Endometrial microvascular endothelial cells (primary cell): ENCODE results near the gene SLFN5. TPM values are rescaled to one million over a fixed set of nuclear protein-coding genes. Genes with fewer than 3 reads are reported as not detected.
"Not testable (repeated sequence)": the region's sequence is repeated elsewhere in the genome, so short reads cannot be mapped to it uniquely, and the experiment has no call there.

Source experiments
- in situ Hi-C: cut with HindIII; loops from 2 replicates; pipeline ENCODE4 v1.10.0; 2017; ENCODE audit warnings: low sequenced_read_pairs, low pct_unique_long_range_greater_than_20kb; ENCODE audit errors: inconsistent ontology term
- total RNA-seq: library from RNA; depleted of rRNA; stranded (reverse); fragments of >200 nt; gene quantifications from one replicate; pipeline ENCODE4 v1.2.3, GENCODE V29; 2015; ENCODE audit errors: inconsistent ontology term

Gene SLFN5
- total RNA-seq, 1 donor from 2014 or later, result 26.3 TPM

DNA sequence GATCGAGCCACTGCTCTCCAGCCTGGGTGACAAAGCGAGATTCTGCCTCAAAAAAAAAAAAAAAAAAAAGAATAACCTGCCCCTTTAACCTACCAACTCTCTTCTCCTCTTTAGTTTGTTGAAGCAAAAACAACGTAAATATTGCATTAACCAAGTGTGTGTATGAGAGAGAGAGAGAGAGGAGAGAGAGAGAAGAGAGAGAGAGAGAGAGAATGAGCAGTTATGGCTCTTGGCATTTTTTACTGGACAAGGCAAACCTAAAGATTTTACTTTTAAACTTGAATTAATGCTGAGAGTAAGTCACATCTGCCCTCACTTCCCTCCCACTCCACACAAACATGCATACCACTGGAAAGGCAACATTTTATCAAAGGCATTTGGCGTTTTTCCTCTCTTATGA is 3.0 kb upstream of the SLFN5 start:
- in situ Hi-C loops, result no loop called here

DNA sequence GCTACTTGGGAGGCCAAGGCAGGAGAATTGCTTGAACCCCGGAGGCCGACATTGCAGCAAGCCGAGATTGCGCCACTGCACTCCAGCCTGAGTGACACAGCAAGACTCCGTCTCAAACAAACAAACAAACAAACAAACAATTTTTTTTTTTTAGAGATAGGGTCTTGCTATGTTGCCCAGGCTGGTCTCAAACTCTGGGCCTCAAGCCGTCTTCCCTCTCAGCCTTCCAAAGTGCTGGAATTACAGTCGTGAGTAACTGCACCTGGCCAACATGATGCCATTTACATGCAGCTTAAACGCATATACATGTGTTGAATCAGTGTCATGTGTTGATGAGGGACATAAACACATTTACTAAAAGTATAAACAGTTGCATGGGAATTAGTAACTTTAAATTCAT is 2.0 kb upstream of the SLFN5 start:
- in situ Hi-C loops, result no loop called here

DNA sequence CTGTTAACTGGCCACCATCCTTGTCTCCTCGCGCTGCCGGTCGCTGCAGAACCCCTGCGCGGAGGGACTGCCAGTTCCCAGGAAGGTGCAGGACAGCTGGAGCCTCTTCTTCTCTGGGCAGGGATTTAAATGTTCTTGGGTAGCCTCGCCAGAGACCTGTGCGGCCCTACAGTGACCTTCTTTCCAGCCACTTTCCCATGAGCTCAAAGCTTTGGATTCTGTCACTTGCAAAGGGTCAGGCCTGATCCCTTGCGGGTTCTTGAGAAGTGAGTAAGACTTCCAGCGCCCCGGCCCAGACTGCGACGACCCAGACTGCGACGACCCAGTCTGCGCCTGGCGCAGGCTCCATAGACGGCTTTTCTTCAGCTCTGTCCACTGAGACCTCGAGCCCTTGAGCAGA is 1.4 kb upstream of the SLFN5 start:
- in situ Hi-C loops, result no loop called here

DNA sequence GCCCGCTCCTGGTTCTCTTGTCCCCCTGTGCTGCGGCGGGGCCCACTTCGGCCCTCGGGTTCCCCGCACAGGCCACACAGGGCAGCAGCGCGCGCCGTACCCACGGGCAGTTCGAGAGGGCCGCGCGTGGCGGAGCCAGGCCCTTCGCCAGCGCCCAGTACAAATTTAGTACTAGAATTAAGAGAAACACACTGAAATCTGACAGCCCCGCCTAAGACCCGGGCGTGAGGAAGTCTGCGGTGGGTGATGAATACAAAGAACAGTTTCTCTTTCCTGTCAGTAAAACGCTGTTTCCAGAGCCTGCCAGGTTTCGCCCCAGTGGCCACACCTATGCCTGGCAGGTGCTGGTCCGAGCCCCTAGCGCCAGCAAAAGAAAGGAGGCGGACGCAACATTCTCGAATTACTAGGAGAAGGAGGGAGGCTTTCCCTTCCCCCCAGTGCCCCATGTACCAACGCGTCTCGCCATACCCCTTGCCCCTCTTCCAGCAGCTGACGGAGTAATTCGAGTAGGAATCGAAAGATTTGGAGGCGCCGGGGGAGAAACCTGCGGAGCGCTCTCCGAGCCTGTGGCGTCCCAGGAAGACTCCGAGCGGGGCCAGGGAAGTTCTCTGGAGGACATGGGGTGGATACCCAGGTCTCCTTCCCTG is 591 bp upstream of the SLFN5 start:
- in situ Hi-C loops, result no loop called here

DNA sequence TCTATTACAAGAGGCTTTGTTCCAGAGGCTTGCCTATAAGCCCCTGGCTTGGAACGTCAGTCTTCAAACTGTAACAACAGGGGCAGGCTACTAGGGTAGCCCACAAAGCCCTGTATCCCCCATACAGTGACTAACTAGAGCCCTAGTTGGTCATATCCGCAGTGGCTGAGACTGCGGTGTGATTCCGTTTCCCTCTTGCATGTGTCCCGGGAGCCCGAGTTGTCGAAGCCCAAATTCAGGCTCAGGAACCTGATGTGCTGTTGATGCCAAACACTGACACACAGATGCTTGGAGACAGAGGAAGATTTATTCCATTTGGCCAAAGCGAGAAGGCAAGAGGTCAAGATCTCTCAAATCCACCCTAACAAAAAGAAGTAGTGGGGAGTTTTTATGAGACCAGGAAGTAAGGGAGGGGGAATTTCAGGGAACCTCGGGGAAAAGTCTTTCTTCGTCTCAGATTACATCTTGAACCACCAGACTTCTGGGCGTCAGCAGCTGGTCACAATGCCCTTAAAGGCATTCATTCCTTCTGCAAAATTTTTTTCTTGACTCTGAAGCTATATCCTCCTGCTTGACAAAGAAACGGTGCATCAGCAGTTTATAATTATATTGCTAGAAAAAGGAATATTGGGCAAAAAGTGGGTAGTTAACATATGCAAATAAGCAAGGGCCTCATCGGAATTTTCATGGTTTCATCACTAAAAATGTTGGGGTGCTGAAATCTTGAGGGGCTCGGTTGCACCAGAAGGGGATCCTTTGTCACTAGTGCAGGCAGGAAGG is 879 bp downstream of the SLFN5 start:
- in situ Hi-C loops, result no loop called here

DNA sequence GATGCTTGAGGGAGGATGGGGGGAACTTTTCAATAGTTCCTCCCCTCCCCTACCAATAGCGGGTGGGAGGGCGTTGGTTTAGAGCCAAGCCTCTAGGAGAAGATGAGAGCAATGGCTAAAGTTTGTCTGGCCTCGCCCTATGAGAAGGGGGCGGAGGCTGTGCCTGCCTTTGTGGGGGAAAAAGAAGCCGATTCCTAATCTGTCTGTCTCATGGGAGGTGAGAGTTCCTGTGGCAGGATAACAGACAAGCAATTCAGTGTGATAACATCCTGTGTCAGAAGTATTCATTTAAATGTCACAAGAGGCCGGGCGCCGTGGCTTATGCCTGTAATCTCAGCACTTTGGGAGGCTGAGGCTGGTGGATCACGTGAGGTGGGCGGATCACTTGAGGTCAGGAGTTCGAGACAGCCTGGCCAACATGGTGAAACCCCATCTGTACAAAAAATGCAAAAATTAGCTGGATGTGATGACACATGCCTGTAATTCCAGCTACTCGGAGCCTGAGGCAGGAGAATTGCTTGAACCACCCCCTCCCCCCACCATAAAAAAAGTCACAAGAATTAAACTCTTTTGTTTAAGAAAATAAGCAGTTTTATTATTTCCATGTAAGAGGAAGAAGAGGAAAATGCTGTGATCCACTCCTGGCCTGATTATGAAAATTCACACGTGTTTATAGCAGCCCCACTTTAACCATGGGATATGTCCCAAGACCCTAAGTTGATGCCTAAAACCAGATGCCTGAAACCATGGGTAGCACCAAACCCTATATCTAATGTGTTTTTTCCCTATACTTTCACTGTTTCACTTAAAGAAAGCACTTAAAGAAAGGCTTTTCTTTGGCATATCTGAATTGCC is 1.7 kb downstream of the SLFN5 start:
- in situ Hi-C loops, result no loop called here

DNA sequence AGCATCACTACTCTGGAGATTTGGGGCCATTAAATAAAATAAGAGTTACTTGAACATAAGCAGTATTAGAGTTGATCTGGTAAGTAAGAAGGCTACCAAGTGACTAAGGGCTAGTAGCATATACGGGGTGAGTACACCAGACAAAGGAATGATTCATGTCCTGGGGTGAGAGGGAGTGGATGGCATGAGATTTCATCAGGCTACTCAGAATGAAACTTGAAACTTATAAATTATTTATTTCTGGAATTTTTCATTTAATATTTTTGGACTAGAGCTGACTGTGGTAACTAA is 2.3 kb downstream of the SLFN5 start:
- in situ Hi-C loops, result no loop called here

DNA sequence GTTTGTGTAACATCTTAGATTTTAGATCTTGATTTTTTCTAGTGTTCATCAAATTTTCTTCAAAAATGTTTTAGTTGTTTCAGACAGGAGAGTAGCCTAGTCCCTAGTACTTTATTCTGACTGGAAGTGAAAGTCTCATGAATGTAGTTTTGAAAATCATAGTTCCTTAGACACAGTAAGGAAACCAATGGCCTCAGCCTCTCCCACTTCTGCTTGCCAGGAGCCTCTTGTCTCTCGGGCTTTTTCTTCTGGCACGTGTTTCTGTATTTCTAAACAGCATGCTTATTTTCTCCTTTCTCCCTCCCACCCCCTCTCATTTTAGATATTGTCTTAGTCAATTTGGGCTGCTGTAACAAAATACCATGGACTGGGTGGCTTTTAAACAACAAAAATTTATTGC is 9.8 kb downstream of the SLFN5 start:
- in situ Hi-C loops, result no loop called here

DNA sequence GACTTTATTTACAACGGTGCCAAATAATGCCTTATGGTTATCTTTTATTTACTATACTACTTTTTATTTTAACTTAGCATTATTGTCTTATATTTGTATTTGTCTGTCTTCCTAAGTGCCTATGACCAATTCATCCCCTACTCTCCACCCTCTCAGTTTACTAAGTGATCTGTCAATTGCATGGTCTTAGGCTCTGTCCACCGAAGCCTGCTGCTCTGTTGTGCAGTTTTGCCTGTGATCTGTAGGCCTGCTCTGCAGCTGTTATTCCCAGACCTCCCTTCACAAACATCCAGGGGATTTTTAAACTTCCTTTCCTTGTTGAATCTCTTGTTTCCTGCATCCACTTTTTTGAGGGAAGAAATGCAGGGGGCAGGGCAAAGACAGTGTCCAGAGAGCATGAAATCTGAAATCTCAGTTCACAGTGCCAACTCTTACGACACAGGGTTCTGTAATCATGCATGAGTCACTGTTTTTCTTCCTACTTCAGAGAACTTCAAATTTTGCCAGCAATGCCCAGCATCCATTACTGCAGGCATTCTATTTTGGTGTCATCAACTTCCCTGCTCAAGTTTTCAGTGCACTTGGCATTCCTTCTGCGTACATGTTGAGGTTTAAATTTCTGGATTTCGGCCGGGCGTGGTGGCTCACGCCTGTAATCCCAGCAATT is 11.4 kb downstream of the SLFN5 start:
- in situ Hi-C loops, result no loop called here

DNA sequence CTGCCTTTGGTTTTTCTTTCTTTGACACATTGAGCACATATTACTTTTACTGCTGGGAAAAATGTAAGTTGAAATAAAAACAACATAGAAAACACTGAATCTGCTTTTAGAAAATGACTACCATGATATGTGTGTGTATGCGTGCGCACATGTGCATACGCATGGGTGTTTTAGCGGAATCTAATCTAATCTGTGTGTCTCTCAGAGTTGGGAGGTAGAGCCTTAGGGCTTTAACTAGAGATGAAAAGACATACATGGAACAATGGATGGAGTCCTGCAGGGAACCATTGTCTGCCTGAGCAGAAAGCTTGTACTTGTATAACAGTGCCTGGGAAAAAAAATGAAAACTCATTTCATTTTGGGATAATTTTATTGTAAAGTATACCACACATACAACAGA is 12.4 kb downstream of the SLFN5 start:
- in situ Hi-C loops, result no loop called here

DNA sequence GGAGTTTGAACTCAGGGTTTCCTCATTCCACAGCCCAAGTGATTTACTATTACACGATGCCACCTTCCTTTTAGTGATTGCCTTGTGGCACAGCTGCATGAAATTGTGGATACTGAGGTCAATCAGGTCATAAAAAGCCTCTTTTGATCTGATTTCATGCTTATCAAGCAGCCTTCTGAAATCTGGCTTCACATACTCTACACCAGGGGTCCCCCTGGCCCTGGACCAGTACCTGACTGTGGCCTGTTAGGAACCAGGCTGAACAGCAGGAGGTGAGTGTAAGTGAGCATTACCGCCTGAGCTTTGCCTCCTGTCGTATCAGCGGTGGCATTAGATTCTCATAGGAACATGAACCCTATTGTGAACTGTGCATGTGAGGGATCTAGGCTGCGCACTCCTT is 13.8 kb downstream of the SLFN5 start:
- in situ Hi-C loops, result no loop called here

DNA sequence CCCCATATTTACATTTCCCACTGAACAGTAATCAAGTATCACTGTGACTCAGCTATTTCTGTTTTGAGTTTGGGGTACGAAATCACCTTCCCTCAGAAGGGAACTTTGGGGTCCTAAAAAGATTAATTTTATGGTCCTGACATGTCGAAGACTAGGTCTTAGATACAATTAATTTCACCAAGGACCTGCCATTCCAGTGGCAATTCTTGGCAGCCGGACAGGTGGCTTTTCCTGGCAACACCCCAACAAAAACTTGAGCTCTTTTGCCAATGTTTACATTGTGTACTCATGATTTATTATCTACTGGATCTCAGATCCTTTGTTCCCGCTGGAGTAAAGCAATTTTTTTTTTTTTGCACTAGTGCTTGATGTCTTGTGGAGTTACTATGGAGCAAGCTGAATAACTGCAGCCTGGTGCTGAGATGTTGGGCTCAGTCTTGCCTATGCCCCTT is 14.4 kb downstream of the SLFN5 start:
- in situ Hi-C loops, result no loop called here

DNA sequence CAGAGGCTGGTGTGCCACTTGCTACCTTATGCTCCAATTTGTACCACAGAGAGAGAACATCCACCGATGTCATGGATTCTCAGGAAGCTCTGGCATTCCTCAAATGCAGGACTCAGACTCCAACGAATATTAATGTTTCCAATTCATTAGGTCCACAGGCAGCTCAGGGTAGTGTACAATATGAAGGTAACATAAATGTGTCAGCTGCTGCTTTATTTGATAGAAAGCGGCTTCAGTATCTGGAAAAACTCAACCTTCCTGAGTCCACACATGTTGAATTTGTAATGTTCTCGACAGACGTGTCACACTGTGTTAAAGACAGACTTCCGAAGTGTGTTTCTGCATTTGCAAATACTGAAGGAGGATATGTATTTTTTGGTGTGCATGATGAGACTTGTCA is 16.1 kb downstream of the SLFN5 start:
- in situ Hi-C loops, result no loop called here

DNA sequence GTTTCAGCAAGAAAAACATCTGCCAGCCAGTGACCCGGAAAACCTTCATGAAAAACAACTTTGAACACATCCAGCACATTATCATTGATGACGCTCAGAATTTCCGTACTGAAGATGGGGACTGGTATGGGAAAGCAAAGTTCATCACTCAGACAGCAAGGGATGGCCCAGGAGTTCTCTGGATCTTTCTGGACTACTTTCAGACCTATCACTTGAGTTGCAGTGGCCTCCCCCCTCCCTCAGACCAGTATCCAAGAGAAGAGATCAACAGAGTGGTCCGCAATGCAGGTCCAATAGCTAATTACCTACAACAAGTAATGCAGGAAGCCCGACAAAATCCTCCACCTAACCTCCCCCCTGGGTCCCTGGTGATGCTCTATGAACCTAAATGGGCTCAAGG is 22.2 kb downstream of the SLFN5 start:
- in situ Hi-C loops, result no loop called here

DNA sequence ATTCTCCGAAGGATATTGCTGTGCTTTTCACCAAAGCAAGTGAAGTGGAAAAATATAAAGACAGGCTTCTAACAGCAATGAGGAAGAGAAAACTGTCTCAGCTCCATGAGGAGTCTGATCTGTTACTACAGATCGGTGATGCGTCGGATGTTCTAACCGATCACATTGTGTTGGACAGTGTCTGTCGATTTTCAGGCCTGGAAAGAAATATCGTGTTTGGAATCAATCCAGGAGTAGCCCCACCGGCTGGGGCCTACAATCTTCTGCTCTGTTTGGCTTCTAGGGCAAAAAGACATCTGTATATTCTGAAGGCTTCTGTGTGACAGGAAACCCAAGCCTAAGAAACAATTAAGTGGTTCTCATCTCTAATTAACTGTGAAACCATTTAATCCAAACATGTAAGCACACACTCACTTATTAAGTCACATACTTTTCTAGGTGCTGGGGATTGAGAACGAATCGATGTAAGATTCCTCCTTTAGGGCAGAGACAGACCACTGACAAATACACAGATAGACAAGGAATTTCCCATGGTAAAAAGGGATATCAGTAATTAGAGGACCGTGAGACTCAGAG is 22.8 kb downstream of the SLFN5 start:
- in situ Hi-C loops, result no loop called here

DNA sequence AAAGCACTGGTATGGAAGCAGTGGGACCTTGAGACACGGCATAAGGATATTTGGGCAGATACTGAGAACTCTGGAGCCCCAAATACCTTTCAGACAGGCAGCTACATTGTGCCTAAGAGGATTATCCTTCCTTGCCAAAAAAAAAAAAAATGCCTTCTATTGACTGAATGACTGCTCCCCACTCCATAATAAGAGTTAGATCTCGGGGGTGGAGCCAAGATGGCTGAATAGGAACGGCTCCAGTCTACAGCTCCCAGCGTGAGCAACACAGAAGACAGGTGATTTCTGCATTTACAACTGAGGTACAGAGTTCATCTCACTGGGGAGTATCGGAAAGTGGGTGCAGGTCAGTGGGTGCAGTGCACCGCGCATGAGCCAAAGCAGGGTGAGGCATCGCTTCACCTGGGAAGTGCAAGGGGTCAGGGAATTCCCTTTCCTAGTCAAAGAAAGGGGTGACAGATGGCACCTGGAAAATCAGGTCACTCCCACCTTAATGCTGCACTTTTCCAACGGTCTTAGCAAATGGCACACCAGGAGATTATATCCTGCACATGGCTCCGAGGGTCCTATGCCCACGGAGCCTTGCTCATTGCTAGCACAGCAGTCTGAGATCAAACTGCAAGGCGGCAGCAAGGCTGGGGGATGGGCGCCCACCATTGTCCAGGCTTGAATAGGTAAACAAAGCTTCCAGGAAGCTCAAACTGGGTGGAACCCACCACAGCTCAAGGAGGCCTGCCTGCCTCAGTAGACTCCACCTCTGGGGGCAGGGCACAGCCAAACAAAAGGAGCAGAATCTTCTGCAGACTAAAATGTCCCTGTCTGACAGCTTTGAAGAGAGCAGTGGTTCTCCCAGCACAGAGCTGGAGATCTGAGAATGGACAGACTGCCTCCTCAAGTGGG is 31.5 kb downstream of the SLFN5 start:
- in situ Hi-C loops, result not testable (repeated sequence)

DNA sequence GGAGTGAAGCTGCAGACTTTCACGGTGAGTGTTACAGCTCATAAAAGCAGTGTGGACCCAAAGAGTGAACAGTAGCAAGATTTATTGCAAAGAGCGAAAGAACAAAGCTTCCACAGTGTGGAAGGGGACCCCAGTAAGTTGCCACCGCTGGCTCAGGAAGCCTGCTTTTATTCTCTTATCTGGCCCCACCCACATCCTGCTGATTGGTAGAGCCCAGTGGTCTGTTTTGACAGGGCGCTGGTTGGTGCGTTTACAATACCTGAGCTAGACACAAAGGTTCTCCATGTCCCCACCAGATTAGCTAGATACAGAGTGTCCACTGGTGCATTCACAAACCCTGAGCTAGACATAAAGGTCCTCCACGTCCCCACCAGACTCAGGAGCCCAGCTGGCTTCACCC is 35.6 kb downstream of the SLFN5 start:
- in situ Hi-C loops, result not testable (repeated sequence)

DNA sequence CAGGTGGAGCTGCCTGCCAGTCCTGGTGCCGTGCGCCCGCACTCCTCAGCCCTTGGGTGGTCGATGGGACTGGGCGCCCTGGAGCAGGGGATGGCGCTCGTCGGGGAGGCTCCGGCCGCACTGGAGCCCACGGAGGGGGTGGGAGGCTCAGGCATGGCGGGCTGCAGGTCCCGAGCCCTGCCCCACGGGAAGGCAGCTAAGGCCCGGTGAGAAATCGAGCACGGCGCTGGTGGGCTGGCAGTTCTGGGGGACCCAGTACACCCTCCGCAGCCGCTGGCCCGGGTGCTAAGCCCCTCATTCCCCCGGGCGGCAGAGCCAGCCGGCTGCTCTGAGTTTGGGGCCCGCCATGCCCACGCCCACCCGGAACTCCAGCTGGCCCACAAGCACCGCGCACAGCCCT is 36.0 kb downstream of the SLFN5 start:
- in situ Hi-C loops, result not testable (repeated sequence)
